LNCAP (cell line): ENCODE data around the gene SYNJ2.
A peak's percentile ranks its signal among the peaks of the same experiment; 100 is the strongest.

ENCODE experiments used
- CTCF ChIP-seq: fragments of 450-650 bp; IDR thresholded peaks from 2 replicates; pipeline ENCODE4 v1.5.1; 2017; ENCODE audit warnings: mild to moderate bottlenecking

SYNJ2 gene

GRCh38 chr6:158068893-158069799, 87.5 kb downstream of the SYNJ2 start:
- TF ChIP-seq CTCF = no peak

GRCh38 chr6:158069800-158070195, 88.1 kb downstream of the SYNJ2 start:
- no peak for TF ChIP-seq CTCF

GRCh38 chr6:158070513-158070912, 88.8 kb downstream of the SYNJ2 start:
- no peak for TF ChIP-seq CTCF

- no peak for TF ChIP-seq CTCF
Observed at GRCh38 chr6:158071121-158072082, 89.7 kb downstream of the SYNJ2 start.

GRCh38 chr6:158072083-158072721, 90.5 kb downstream of the SYNJ2 start:
- peak; percentile 58; the same call in 1 of the 2 replicates for TF ChIP-seq CTCF

- TF ChIP-seq CTCF = no peak
Observed at GRCh38 chr6:158073776-158074175, 92.1 kb downstream of the SYNJ2 start.

- TF ChIP-seq CTCF = no peak
Observed at GRCh38 chr6:158076548-158076947, 94.9 kb downstream of the SYNJ2 start.
